ENCODE results near the gene SGCB. TPM values are rescaled to one million over a fixed set of nuclear protein-coding genes. Genes with fewer than 3 reads are reported as not detected.

Gene SGCB
- total RNA-seq, 1 donor from 2014 or later = 7.6 TPM

DNA sequence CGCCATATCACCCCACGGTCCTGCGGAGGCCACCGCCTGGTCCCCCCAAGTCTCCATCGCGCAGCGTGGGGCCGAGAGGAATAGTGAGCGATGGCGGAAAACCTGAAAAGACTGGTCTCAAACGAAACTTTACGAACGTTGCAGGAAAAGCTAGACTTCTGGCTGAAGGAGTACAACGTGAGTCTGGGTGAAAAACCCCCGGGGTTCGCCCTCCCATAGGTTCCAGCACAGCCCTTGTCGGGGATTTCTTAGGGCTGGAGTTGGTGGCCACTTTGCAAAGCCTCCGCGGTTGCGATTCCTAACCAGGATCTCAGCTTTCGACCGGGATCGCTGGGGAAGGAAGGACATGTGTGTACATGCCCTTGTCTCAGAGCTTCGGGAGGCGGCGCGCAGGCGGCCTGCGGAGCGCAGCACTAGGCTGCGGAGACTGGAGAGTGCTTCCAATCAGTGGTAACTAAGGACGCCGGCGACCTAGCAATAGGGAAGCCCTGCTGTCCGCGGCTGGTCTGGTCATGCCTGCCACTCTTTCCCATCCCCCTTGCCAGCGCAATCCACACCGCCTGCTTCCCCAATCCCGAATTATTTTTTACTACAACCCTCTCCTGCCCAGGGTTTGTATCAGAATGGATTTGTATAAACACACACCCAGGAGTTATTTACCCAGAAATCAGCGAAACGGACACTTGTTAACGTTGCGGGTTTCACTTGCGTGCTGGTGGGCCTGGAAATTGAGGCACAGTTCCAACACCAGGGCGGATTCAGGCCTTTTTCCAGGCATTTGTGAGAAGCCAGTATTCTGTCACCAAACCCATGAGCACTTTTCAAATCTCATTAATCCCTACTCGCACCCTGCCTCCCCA lies 13.7 kb upstream of the SGCB start:
- TF ChIP-seq, protein P1, sequence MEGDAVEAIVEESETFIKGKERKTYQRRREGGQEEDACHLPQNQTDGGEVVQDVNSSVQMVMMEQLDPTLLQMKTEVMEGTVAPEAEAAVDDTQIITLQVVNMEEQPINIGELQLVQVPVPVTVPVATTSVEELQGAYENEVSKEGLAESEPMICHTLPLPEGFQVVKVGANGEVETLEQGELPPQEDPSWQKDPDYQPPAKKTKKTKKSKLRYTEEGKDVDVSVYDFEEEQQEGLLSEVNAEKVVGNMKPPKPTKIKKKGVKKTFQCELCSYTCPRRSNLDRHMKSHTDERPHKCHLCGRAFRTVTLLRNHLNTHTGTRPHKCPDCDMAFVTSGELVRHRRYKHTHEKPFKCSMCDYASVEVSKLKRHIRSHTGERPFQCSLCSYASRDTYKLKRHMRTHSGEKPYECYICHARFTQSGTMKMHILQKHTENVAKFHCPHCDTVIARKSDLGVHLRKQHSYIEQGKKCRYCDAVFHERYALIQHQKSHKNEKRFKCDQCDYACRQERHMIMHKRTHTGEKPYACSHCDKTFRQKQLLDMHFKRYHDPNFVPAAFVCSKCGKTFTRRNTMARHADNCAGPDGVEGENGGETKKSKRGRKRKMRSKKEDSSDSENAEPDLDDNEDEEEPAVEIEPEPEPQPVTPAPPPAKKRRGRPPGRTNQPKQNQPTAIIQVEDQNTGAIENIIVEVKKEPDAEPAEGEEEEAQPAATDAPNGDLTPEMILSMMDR (IDR thresholded peaks at IDR 0.05; ENCODE audit: insufficient read depth, low read length, severe bottlenecking) = no peak
- Histone ChIP-seq H3K4me3 (ENCODE audit: low read depth, low read length) (peak overlapping the region; percentile 92), H3K27me3 (ENCODE audit: control insufficient read depth, insufficient read depth, low read length) (no peaks in the 10 kb centered on the region), H3K36me3 (ENCODE audit: control insufficient read depth, insufficient read depth, low read length) (no peaks in the 10 kb centered on the region)
- FAIRE-seq = no peak
- peak; percentile 95 for DNase-seq (ENCODE audit: low read depth)

DNA sequence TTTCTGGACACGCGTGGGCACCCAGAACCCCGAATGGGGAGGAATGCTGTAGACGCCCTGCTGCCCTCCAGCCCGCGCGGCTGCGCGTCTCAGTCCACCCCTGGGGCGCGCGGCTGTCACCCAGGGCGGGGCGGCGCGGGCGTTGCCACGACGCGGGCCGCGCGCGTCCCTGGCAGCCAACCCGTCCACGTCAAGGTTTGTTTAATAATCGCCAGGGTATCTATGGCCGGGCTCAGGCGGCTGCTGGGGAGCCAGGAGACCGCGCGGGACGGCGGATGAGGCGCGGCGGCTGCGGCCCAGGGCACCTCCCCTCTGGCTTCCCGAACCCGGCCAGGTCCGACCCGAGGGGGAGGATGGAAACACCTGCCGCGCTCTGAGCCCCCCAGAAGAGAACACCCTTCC lies 13.1 kb upstream of the SGCB start, which contains the start of gene SPATA18:
Gene SPATA18 (plus strand): TSS at position 92 of the 402 bp plus-strand sequence. CDS start 401 bp downstream, outside the sequence.
- Histone ChIP-seq H3K4me3 (ENCODE audit: low read depth, low read length) (peak within 1 kb of the TSS; percentile 92), H3K27me3 (ENCODE audit: control insufficient read depth, insufficient read depth, low read length) (no peaks in the 10 kb centered on the region), H3K36me3 (ENCODE audit: control insufficient read depth, insufficient read depth, low read length) (no peaks in the 10 kb centered on the region)
- TF ChIP-seq, protein P1 (IDR thresholded peaks at IDR 0.05; ENCODE audit: insufficient read depth, low read length, severe bottlenecking) = no peak
- no peak for FAIRE-seq
- no peak for DNase-seq (ENCODE audit: low read depth)

DNA sequence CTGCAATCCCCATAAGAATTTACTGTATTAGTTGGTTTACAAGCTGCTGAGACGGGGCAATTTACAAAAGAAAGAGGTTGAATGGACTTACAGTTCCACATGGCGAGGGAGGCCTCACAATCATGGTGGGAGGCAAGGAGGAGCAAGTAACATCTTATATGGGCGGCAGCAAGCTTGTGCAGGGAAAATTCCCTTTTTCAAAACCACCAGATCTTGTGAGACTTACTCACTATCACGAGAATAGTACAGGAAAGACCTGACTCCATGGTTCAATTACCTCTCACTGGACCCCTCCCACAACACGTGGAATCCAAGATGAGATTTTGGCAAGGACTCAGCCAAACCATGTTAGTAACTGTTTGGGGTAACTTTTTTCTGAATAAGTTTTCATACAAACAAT lies 11.2 kb upstream of the SGCB start:
- TF ChIP-seq, protein P1 (IDR thresholded peaks at IDR 0.05; ENCODE audit: insufficient read depth, low read length, severe bottlenecking) = no peak
- DNase-seq (ENCODE audit: low read depth) (no peak), FAIRE-seq (no peak)
- Histone ChIP-seq H3K4me3 (ENCODE audit: low read depth, low read length) (no peak overlapping the region), H3K27me3 (ENCODE audit: control insufficient read depth, insufficient read depth, low read length) (no peaks in the 10 kb centered on the region), H3K36me3 (ENCODE audit: control insufficient read depth, insufficient read depth, low read length) (no peaks in the 10 kb centered on the region)

DNA sequence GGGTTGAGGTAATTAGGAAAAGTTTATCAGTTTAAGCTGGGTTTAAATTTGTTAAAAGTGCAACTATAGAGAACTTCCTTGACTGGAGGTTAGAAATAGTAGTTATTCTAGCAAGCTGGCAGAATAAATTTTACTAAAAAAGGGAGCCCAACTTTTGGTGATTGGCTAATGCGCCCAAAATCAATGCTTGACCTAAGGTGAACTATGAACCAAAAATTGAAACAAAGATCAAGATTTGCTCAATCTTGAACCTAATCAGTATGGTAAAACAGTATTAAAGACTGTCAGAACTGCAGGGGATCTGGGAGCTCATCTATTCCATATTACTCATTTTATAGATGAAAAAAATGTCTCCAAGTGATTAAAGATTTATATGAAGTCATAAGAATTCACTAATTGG lies 6.9 kb upstream of the SGCB start:
- Histone ChIP-seq H3K27me3 (ENCODE audit: control insufficient read depth, insufficient read depth, low read length) (peaks cover 4% of the 10 kb centered on the region), H3K36me3 (ENCODE audit: control insufficient read depth, insufficient read depth, low read length) (no peaks in the 10 kb centered on the region), H3K4me3 (ENCODE audit: low read depth, low read length) (no peak overlapping the region)
- FAIRE-seq = no peak
- DNase-seq (ENCODE audit: low read depth) = no peak
- TF ChIP-seq, protein P1 (IDR thresholded peaks at IDR 0.05; ENCODE audit: insufficient read depth, low read length, severe bottlenecking) = no peak

DNA sequence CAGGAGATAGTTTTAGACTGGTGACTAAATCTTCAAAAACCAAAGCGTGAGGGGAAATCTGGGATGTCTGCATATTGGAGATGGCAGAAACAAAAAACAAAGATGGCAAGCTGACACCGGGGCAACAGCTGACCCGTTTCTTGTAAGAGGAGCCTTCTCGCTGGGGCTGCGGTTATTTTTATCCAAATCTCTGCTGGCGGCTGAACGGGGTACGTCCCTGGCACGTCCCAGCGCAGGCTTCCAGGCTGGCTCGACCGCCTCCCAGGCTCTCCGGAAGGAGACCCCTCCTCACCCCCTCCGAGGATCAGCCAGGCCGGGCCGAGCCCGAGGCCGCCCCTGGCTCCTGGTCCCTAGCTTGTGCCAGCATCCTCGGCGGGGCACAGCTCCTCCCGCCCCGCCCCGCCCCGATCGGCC lies 403 bp downstream of the SGCB start:
- no peaks in the 10 kb centered on the region for H3K36me3 ChIP-seq (ENCODE audit: control insufficient read depth, insufficient read depth, low read length)
- TF ChIP-seq, protein P1 (IDR thresholded peaks at IDR 0.05; ENCODE audit: insufficient read depth, low read length, severe bottlenecking) = no peak
- DNase-seq (ENCODE audit: low read depth) = no peak
- no peak for FAIRE-seq
- H3K27me3 ChIP-seq (ENCODE audit: control insufficient read depth, insufficient read depth, low read length) = peaks cover 4% of the 10 kb centered on the region
- H3K4me3 ChIP-seq (ENCODE audit: low read depth, low read length) = peak overlapping the region; percentile 73

All from bronchial epithelial cell (primary cell).